Adrenal gland (tissue), 5 donors: ENCODE data around the gene KLF13.

Experiments
- CTCF ChIP-seq, 6 experiments: fragments of 450-650 bp in 4 of 6; fragments of 200-600 bp in 2 of 6; sonication (generic) in 1 of 6; IDR thresholded peaks; 1 replicate in 5 of 6; 2 replicates in 1 of 6; pipeline versions ENCODE4 v1.5.1 to v1.8.0; 2016 to 2021; ENCODE audit warnings: antibody characterized with exemption in 6 of 6, mild to moderate bottlenecking in 2 of 6, moderate library complexity in 1 of 6
- POLR2A ChIP-seq, 2 donors: fragments of 450-650 bp; IDR thresholded peaks; one replicate each; pipeline ENCODE4 v1.6.1; 2017; ENCODE audit warnings: antibody characterized with exemption in 2 of 2, mild to moderate bottlenecking in 2 of 2, moderate library complexity in 1 of 2
- donor health status: DM: no; HTN: no; CAD: no.

DNA sequence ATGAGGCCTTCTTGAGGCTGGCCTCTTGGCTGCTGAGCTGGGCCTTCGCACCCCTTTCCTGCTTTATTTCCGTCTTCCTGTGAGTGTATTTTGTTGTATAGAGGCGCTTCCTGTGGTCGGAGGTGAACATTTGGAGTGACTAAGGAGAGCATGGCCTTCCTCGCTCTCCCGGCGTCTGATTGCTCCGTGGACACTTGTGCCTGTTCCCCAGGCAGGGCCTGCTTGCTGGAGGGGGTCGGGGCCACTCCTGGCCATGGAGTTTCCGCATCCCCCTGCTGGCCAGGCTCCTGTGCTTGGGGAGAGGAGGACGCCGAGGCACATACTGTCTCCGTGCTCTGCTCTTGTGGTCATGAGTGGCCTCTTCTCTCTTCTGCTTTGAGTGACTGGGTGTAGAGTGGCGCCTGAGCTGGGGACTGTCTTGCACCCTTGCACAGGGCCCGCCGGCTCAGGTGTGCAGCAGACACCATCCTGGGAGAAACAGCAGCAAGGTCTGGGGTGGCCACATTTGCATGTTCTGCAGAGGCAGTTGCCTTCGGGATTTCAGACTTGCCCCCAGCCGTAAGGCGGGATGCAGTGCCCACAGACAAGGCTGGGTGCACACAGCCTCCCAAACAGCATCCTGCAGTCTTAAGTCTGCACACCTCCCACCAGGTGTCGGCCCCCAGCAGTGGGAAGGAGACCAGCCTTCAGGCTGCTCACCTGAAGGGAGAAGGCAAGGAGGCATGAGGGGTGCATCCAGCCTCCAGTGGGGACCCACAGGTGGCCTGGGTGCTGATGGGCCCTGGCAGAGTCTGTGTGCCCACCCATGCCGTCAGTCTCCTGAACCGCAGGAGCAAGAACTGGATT is 16.4 kb downstream of the KLF13 start:
- no peak for TF ChIP-seq CTCF (IDR thresholded peaks at IDR 0.05)
- TF ChIP-seq POLR2A (IDR thresholded peaks at IDR 0.05): no peak
